Effector CD8-positive, alpha-beta T cell (primary cell): ENCODE data around the gene PRR13.
"Not testable (repeated sequence)": the region's sequence is repeated elsewhere in the genome, so short reads cannot be mapped to it uniquely, and the experiment has no call there.

Experiments used
- DNase-seq: peaks from one replicate; lab custom pipeline; 2025; lab: John Stamatoyannopoulos, UW

The PRR13 gene

DNA sequence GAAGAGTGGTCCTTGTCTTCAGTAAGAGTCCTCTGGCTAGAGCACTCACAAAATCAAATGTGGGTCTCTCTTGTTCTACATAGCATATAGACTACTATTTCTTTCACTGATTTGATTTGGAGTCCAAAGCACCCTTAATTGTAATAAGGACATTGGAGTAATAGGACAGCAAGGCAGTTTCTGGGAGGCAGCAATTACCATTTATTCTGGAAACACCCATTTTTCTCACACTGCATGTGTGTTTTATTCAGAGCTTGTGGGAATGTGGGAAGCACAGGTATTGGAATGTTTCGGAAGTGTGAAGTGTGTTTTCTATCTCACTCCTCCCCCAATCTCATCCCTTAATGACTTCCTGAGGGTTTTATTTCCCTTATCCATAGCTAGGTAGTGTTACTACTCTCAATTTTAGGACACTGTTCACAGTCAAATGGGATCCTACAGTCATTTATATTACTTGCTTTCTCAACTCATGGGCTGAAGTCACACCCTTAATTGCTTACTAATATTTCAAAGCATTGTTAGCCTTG lies 30.6 kb downstream of the PRR13 start:
- no peak for DNase-seq

DNA sequence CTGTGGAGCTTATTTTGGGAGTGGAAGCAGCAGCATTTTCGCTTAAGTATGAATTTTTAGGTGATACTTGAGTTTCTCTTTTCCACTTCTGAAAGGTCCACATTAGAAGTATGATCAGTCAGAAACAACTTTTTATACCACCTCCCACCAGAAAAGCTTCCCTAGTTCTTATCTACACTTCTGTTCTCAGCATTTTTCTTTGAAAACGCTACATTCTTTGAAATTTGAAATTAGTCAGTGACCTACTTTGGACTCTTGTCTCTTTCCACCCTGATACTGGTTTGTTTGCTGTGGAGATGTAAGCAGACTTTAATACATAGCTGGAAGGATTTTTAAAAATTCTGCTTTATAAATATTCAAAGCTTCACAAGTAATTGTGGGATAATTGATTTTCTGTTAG lies 32.5 kb downstream of the PRR13 start:
- DNase-seq = no peak

DNA sequence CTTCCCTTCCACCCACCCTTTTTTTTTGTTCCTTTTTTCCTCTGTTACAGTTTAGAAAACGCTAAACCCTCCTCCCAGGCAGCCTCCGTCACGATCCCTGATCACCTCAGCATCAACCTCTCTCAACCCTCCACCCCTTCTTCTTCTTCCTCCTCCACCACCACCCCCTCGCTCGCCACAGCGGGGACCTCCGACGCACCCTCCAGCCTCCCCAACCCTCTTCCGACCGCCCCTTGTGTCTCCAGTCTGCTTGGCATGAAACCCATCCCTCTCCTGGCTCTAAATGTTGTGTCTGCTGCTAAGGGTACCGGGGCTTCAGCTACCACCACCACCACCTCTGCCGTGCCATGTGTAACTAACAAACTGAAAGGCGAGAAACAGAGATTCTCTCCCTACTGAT lies 33.3 kb downstream of the PRR13 start:
- DNase-seq = no peak

DNA sequence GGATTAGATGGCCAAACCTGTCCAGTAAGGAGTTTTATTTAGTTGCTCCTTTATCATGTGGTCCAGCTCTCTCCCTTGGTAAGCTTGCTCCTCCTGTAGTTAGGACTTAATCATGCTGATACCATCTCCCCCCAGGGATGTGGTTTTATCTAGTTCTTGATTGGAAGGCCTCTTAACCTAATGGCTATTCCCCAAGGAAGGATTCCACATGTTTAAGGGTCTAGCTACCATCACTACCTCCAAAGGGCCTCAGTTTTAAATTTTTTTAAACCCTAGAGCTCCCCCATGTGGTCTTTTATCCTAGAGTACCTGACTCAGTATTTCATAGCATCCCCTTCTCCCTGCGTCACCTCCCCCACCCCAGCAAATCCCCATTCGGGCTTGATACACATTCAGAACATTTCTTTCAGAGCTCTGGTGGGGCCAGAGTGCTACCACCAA lies 35.3 kb downstream of the PRR13 start:
- no peak for DNase-seq

DNA sequence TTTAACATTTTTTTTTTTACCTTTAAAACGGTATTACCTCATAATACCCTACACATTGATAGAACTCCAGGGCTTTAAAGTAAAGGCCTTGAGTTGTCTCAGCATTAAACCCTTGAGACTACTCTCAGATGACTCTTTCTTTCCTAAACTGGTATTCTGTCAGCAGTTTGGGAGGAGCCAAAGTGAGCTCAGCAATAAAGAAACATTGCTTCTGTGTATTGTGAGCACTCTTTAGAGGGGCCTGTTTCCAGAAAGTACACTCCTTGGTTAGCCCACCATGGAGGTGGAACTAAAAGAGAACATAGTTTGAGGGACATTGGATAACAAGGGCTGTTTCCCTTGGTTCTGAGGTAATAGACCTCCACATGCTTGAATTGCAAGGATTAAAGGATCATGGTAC lies 37.3 kb downstream of the PRR13 start:
- DNase-seq = no peak

DNA sequence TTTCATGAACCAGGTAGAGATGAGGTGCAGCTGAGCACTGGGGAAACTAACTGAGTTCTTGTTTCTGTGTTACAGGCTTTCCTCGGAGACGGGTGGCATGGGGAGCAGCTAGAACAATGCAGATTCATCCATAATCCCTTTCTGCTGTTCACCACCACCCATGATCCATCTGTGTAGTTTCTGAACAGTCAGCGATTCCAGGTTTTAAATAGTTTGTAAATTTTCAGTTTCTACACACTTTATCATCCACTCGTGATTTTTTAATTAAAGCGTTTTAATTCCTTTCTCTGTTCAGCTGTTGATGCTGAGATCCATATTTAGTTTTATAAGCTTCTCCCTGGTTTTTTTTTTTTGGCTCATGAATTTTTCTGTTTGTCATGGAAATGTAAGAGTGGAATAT lies 37.8 kb downstream of the PRR13 start:
- DNase-seq = no peak

DNA sequence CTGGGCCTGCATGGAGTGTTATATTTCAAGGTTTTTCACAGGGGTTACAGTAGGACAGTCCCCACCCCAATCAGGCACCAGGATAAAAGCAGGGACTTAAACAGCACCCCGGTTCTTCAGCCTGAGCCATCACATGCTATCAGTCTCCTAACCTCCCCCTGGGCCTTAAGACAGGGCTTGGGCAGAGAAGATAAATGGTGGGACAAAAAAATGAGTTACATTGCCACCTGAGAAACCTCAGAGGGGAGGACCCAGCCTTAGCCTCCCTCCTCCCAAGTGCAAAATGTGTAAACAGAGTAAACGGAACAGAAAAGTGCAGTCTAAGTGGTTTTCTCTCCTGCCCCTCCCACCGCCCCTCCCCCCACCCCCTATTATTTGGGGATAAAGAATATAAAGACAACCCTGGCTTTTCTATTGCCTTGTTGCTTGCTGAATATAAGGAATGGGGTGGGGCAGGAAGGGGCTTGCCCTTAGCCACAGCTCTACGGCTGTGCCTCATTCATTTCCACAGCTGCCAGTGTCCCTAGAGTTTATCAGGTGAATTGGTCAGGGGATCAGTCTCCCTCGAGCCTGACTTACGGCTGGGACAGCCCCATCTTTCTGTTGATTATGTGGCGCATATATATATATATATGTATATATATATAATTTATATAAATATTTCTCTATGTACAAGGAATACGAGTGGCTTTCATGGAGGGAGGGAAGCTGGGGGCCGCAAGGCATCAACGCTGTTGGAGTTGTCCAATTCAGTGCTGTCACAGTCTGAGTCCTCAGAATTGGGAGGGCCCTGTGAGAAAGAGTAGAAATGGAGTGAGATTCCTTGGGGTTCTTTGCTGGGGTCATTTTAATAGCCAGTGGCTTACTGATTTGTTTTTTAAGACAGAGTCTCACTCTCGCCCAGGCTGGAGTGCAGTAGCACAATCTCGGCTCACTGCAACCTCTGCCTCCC lies 39.2 kb downstream of the PRR13 start:
- no peak for DNase-seq

DNA sequence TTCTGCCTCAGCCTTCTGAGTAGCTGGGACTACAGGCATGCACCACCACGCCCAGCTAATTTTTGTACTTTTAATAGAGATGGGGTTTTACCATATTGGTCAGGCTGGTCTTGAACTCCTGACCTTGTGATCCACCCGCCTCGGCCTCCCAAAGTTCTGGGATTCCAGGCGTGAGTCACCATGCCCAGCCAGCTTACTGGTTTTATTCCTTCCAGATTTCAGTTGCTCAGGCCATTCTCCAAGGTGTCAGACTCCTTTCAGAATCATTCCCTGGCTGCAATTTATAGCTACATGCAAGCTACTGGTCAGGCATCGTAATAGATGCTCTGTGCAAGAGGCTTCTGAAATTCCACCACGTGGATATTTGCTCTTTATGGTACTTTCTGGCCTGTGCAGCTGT lies 39.9 kb downstream of the PRR13 start:
- not testable (repeated sequence) for DNase-seq

DNA sequence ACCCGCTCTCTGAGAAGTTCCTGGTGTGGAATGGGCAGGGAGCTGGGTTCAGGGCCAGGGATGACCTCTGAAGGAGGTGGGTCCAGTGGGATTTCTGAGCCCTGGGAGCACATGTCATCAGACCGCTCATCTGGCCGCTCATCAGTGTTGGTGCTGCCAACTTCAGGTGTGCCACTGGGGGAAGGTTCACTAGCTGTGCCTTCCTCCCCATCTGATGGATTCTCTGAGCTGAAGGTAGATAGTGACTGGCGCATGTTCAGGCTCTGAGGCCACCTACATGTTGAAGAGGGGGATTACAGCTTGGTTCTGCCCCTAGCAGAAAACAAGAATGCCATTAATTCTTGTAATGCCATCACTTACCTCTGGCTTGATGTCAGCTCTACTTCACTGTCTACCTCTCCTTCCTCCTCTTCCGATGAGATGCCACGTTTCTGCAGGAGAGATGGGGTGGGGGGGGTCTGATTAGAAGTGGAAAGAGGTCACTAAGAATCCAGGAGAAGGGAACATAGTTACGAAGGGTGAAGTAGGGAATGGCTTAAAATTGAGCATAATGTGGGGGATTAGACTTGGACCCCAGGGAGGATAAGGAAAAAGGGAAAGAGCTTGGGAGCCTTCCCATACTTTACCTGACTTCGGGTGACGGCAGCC lies 40.5 kb downstream of the PRR13 start:
- no peak for DNase-seq

DNA sequence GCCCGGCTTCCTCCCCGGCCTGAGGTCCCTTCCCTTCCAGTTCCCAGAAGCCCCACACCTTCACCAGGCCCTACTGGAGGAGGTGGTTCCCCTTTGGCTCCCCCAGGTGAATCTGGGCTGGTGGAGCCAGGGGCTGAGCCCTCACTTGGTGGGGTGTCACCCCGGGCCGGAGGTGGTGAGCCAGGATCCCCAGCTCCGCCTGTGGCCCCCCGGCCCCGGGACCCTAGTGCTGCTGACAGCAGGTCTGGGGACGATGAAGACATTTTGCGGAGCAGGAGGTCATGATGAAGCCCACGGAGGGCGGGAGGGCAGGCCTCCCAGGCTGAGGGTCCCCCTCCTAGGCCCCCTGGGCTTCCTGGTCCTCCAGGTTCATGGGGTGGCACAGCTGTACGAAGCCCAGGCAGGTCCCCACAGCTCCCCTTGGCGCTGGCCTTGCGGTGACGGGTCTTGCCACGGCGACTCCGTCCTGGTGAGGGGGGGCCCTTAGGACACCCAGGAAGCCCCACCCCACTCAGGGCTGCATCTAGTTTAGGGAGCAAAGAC lies 41.2 kb downstream of the PRR13 start:
- no peak for DNase-seq

DNA sequence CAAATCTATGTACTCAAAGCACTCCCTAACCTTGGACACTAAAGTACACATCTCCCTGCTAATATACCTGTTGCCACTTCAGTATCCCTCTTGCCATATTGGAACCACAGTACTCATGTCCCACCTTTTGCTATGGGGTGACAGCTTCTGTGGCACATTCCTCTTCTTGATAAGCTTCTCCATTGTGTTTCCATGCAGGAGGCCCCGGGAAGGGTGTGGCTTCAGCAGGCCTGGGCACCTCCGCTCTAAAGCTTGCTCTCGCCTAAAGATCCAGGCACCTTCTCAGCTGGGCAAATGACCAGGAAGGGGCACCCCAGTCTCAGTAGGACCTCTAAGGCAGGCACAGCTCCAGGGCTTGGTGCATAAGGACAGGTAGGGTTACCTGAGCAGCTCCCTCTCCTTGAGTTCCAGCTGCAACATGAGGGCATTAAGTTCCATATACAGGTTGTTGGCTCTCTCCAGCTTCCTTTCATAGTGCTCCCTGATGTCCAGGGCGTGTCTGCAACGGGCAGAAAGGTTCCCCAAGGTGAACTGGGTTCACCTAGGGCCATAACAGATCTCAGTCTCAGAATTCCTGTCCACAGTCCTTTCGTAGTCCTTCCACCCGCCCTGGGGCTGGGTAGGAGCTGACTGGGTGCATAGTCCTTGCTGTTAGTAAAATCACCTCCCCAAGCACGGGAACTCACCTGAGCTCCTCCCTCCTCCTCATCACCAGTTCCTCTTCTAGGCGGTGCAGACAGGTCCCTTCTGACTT lies 41.9 kb downstream of the PRR13 start:
- DNase-seq = no peak

DNA sequence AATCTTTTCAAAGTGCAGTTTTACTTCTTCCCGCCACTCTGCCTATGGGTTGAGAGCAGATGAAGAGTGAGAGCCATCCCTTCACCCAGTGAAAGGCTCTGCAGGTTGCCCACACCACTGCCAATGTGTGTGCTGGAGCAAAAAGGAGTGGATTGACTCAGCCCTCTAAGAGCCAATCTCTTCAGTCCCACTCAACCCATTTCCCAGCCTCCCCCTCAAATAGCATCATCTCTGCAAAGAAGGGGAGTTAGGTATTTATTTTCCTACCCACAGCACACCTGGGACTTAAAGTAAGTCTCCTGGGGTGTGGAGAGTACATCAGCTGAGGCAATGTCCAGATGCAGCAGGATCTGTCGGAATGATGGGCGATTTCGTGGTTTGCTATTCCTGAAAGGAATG lies 42.4 kb downstream of the PRR13 start:
- DNase-seq = no peak

DNA sequence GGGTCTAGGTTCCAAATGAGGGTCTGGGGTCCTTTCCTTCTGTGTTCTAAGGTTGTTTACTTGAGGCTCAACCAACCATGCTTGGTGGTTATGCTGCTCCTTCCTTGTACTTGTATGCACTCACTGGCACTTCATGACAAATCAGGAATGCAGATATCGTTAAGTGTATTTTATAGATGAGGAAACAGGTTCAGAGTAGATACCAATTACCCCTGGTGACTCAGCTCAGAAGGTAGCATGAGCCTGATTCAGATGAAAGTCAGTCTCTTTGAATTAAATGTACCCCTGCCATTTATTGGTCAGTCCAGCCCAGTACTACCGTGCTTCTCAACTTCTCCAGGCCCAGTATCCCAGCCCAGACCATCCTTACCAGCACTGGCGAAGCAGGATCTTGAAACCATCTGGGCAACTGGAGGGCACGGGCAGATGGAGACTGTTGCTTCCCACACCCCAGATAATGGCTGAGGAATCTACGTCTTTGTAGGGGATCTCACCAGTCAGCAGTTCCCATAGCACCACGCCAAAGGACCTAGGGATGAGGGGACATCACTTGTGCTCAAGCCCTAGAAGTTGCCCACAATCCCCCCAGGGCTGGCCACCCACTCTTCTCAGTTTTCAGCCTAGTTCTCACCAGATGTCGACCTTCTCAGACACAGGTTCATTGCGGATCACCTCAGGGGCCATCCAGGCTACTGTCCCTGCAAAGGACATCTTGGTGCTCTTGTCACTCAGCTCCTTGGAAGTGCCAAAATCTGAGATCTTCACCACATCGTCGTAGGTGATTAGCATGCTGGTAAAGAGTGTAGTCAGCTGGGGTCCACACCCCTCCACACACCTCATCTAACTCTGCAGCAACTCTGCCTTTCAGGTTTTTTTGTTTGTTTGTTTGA lies 43.4 kb downstream of the PRR13 start:
- no peak for DNase-seq

DNA sequence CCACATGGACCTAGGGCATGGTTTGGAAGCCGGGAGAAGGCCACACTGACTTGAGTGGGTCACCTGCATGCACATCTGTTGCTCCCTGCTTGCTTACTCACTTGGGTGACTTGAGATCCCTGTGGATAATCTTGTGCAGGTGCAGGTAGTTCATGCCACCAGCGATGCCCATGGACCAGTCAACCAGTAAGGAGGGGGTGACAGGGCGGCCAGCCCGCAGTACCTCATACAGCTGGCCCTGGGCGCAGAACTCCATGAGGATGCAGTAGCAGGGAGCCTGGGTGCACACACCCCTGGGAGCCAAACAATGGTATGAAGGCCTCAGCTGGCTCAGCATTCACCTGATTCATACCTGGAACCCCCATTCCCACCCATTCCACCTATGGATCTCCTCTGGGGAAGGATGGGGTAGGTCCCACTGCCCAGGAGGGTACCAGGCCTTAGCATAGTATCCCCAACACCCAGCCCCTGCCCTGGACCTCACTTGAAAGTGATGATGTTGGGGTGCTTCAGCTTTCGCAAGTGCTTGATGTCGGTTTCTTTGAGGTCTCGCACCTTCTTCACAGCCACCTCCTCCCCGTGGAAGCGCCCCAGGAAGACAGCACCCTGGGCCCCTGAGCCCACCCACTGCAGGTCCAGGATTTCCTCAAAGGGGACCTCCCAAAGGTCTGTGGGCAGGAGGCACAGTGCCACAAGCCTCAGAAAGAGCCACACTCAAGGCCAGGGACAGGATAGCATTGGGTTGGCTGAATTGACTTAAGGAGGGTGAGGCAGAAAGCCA lies 44.6 kb downstream of the PRR13 start:
- no peak for DNase-seq

DNA sequence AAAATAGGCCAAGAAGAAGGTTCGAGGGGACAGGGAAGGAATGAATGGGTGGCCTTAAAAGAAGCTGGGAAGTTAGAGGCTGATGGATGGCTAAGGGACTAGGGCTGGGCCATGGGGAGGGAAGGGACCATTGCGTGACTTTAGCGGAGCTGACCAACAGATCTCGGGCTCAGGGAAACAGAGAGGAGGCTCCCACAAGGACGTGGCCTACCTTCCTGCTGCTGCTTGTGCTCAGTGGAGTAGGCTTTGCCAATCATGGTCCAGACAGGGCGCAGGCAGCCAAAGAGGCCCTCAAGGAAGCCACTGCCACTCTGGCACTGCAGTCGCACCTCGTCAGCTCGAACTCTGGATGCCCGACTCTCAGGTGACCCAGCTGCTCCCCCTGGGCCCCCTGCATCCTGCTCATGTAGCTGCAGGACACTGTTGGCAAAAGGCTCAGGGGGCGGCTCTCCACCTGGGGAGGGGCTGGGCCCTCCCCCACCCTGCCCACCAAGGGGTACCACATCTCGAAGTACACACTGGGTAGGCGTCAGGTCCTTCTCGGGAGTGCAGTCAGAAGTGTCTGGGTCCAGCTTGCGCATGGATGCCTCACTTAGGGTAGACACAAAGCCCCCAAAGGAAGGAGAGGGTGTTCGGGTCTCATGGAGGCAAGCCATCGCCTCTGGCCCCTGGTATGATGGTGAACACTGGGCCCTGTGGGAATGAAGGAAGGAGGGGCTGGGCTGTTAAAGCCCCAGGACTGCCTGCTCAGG lies 45.4 kb downstream of the PRR13 start:
- no peak for DNase-seq

DNA sequence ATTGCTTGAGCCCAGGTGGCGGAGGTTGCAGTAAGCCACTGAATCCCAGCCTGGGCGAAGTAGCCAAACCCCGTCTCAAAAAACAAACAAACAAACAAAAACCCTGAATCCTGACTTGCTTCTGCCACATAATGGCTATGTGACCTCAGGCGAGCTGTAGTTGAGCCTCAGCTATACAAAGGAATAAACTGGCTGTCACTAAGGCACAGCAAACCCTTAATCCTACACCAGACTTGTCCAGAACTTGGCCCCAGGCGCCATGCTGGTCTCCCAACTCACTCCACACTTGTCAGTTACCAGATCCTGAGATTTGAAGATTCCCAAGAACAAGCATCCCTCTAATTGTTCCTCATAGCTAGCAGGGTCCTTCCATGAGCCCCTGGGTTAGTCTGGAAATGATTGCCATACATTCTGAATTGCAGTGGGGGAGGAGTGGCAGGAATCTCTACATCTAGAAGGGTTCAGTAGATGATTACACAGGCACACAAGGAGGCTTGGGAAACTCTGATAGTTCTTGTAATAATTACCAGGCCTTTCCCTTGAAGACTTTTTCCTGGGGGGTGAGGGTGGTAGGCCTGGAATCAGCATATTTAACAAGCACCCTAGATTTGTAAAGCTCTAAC lies 47.8 kb downstream of the PRR13 start:
- DNase-seq = no peak

DNA sequence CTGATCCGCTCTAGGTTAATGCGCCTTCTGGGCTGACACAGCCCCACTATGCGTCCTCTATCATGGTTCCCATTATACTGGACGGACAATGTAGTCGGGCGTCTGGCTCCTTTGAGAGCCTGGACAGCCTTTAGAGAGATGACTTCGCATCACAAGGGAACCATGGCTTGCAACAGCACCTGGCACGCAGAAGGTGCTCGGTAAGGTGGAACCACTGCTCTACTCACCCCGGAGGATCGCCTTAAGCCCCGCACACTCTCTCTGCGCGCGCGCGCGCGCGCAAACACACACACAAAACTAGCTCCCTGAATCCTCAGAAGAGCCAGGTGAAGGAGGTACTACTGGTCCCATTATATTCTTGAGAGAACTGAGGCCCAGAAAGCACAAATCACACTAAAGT lies 50.7 kb downstream of the PRR13 start:
- no peak for DNase-seq

DNA sequence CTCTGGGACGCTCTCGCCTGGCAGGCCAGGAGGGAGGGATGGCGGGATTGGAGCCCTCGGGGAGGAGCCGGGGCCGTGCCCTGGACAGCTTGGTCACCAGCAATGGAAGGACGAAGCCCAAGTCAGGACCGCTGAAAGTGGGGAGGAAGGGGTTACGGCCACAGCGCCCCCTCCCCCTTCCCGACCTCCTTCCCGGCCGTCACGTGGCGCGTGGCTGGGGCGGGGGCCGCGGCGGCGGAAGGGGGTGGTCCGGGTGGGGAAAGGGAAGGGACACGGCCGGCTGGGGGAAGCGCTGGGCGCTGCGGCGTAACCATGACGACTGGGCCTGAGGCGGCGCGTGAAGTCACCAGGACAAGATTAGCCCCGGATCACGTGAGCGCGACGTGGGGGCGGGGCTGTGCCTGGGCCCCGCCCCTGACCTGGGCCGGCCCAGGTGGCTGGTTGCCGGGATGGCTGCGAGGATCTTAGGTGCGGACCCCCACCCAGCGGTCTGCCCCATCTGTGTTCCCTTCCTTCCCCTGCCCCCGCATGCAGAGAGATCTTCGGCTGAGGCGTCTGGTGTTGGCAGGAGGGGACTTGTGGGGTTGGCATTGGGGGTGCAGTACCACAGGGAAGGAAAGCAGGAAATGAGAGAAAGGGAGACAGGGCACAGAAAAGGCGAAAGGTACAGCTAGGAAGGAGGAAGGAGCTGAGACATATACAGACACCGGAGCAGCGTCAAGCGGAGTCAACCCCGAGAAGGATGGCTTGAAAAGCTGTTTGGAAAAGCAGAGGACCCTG lies 51.5 kb downstream of the PRR13 start:
- DNase-seq = peak; percentile 80
